HT1080 (cell line): ENCODE results near the gene STAC. TPM values are rescaled to one million over a fixed set of nuclear protein-coding genes. Genes with fewer than 3 reads are reported as not detected.
"Not testable (repeated sequence)": the region's sequence is repeated elsewhere in the genome, so short reads cannot be mapped to it uniquely, and the experiment has no call there.

Experiments used
- DNase-seq: peaks from one replicate; pipeline ENCODE4 v3.0.0-alpha.2; 2015; ENCODE audit warnings: low read depth
- total RNA-seq: library from RNA; depleted of rRNA; stranded (reverse); fragments of >200 nt; shearing (Covaris generic); gene quantifications from 2 replicates; pipeline ENCODE4 v1.2.3, GENCODE V29; 2014

The STAC gene
- total RNA-seq, 1 experiment from 2014 or later = 28.3 TPM

DNA sequence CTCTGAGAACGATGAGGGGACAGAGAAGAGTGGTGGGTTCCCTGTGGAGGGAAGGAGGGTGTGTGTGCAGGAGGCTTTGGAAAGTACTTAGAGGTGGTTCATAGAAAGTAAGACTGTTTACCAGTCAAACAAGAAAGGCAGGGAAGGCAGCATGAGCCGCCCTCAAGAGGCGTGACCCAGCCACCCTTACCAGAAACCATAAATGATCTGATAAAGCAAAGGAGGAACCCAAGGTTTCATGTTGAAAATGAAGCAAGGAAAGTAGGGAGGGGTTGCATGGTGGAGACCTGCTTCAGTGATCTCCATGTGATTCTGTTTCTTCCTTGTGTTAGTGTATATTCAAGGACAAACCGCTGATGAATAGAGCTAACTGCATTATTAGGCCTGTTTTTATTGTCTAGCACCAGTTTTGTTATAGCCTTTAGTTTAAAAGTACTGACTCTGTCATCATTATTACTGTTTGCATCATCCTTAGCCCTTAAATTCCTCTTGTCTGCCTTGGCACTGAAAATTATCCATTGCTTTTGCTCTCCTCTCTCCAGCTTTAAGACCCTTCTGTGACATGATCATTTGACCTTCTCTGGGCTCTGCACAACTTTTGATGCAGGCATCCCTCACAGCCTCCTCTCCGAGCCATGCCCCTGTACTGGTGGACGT lies 96.1 kb downstream of the STAC start:
- no peak for DNase-seq

DNA sequence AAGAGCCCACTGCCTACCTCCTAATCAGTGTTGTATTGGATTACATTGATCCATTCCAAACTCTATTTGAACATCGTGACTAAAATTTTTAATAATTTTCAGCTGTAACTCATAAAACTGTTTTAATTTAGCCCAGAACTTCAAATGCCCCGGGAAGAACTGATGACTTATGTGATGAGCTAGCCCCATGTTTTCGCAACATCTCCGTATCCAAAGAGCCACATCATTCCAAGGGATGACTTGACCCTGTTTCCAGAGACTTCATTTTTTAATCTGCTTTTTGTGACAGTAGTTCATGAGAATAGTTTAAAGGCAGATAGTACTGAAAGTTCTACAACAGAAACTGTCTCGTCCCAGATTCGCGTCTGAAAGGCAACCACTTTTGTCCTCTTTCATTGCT lies 97.4 kb downstream of the STAC start:
- no peak for DNase-seq

GRCh38 chr3:36480911-36481648 lies 100.8 kb downstream of the STAC start:
- DNase-seq = no peak

DNA sequence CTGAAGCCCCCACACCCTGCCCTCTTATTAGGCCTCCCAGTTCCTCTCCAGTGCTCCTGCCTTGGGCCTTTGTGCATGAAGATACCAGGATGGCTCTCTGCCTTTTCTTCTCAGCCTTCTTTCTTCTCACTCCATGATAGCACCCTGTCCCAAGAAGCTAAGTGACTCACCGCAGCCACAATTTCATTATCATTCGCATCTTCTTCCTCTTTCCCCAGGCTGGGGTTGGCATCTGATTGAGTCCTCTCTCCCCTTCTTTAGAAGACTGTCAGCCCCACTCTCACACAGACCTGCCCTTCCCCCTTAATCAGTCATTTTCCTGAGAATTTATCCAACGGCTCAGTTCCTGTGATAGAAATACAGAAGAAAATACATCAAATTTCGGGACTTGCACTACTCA lies 102.0 kb downstream of the STAC start:
- DNase-seq = no peak

GRCh38 chr3:36482880-36483279 lies 102.6 kb downstream of the STAC start:
- DNase-seq = no peak

DNA sequence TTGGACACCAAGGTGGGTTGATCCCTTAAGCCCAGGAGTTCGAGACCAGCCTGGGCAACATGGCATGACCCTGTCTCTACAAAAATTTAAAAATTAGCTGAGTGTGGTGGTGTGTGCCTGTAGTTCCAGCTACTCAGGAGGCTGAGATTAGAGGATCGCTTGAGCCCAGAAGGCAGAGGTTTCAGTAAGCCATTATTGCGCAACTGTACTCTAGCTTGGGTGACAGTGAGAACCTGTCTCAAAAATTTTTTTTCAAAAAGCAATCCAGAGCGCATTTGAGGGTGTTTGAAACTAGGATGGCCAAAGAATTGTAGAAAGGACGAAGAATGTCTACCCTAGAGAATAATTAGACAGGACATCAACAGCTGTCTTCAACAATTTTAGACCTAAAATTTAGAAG lies 103.4 kb downstream of the STAC start:
- DNase-seq = no peak

DNA sequence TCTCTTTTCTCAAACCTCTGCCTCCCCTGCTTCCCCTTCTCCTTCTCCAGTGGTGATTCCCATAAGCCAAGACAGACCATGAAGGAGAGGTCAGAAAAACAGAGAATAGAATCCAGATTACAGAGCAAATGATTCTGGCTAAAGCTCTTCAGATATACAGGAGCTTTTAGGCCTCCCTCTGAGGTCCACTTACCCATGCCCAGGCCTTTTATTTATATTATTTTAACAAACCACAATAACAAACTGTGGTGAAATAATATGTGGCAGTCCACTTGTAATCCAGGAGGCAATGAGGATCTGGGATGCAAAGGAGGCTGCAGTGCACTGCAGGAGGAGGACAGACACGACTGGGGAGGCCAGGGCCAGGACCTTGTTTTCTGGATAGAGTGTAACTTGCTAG lies 104.1 kb downstream of the STAC start:
- DNase-seq = no peak

DNA sequence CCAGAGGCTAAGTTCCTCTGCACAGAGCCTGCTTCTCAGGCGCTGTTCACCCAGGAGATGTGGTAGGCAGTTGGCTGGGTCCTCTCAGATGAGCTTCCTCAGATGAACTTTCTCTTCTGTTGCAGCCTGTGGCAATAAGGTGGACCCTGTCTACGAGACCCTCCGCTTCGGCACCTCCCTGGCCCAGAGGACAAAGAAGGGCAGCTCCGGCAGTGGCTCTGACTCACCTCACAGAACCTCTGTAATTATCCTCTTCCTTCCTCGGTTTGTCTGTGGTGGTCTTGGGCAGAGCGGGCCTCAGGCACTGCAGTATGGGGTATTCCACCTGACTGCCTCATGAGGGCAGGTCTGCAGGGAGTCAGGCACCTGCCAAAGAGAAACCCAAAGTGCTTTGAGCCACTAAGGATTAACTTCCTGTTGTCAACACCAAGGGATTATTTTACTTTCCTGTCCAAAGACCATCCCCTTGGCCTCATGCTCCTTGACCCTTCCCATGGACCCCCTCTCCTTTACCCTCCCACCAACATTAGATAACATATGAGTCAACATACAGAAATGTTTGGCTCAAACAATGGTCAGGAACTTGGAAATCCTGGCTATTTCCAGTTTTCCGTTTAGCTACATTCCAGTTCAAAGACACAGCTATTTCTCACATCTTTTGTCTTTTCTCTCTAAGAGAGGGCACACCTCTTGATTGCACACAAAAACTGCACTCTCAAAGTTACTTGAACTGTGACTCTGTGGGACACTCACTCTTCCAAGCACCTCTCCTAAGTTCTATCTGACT lies 105.9 kb downstream of the STAC start:
- DNase-seq = no peak

DNA sequence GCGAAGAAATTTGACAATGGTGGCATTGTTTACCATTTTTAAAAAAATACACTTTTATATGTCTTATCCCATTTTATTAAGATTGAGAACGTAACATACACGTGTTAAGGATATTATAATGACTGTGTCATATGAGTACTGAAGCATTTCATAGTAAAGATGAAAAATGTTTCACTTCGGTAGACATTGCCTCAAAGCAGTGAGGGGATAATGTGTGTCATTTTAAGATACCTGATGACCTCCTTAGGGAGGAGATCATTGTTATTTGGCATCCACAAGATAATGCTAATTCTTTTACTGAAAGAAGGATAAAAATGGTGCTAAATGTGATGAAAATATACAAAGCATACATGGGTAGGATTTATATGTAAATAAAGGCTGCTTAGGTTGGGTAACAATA lies 107.3 kb downstream of the STAC start:
- DNase-seq = no peak

DNA sequence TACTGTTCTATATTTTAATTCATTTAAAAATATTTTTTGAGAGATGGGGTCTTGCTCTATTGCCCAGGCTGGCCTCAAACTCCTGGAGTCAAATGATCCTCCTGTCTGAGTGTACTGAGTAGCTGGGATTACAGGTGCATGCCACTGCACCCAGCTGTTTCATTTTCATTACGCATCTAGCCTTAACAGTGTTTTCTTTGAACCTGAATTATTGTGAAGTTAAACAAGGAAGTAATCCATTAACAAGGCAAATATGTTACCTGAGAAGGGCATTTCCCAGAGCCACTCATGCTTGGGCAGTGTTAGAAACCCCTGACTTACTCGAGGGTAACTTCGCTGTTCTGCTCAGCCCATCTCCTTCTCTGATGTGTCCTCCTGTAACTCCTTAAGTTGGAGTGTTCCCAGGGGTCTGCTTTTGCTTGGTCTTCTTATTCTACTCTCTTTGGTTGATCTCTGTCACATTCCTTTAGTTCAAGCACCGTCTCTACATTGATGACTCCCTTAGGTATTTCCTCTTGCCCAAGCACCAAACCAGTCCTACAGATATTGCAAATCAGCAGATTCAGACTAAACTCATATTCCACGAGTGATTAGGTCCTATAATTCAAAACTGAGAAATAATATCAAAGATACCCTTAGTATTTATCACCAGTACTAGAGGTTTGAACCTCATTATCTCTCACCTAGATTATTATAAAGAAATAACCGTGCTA lies 107.9 kb downstream of the STAC start:
- DNase-seq = no peak

DNA sequence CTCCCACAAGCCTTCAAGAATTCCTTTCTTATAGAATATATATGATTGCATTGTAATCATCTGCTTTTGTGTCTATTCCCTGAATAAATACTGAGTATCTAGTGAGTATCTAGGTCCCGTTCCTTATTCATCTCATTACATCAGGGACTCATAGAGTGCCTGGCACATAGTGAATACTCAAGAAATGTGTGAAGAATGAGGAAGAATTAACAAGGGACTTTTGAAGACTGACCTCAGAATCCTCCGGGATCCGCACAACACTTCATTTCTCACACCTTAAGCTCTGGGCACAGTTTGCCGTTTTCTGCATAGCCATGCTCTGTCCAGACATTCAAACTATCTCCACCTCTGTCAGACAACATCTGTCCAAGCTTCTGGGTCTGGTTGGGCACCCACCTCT lies 108.8 kb downstream of the STAC start:
- no peak for DNase-seq

DNA sequence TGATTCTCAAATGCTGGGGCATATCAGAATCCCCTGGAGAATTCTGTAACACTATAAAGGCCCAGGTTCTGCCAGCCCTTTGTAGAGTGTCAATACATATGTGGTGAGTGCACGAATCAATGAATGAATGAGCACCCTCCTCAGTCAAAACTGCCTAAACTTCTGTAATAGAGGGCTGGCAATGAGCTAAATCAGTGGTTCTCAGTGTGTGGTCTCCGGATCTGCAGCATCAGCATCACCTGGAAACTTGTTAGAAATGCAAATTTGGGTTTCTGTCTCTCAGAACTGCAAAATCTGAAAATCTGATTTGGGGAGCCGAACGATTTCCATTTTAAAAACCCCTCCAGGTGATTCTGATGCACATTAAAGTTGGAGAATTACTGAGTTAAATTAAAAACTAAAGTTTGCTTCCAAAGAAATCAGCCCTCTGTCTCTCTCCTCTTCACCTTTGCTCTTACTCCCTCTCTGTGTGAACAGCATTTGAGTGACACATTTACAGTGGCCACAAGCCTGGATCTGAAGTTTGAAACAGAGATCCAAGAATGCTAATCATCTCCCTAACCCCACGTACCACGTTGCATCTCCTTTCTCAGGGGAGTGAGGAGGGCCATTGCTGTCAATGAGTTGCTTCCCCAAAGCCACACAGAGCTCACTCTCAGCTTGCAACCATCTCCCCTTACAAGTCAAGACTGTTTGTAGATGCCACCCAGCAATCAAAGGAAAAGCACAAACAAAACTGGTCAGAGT lies 109.5 kb downstream of the STAC start:
- DNase-seq = no peak

DNA sequence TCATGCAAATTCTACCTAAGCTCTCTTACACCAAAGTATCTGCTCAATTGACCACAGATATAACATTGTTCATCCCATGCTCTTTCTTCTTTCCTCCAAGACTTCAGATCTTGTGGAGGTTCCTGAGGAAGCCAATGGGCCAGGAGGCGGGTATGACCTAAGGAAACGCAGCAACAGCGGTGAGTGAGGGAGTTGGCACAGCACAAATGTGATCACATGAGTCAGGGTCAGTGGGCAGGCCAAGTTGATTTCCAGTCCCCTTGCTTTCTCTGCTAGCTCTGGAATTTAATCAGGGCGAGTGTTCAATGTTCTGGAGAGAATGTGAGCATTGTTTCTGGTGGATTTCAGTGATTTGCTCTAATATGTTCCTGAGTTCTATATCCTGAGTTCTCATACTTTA lies 112.7 kb downstream of the STAC start:
- DNase-seq = no peak

- peak; percentile 17 for DNase-seq
These were observed 114.3 kb downstream of the STAC start for GRCh38 chr3:36494461-36495109.

DNA sequence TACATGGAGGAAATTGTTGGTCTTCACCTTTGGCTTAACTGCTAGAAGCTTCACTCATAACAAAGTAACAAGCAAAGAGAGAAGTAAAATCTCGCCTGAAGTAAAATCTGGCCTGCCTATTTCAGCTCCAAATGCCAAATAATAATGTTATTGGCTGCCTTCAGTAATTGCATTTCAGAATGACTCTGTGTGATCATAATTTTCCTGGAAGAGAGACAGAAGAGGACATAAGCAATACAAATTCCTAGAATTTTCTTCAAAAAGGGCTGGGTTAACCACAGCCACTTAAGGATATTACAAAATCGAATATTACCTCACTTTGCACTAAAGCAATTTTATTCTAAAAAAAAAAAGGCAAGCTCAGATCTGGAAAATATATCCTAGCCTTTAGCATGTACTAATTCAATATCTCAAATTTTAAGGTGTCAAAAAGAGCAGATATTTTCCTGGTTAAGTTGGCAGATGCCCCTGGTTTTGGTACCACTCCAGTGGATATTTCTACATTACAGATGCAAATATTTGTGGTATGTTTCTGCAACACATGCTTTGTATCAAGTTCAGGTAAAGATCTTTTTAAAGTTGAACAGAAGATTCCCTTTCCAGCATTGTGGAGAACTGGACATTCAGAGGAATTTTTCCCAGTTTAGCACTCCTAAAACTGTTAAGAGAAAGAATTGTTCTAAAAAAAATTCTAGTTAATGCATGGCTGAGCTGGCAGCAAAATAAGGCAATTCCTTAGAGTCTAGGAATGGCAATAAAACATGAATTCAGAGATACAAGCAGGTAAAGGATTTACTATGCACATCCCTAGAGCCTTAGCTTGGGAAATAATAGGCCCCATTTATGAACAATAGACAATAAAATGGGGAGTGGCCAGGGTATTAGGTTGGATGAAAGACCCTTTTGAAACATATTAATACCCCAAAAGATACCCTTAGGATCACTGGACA lies 116.7 kb downstream of the STAC start:
- DNase-seq = no peak

- DNase-seq = not testable (repeated sequence)
These were observed 119.7 kb downstream of the STAC start for GRCh38 chr3:36500053-36500452.

- no peak for DNase-seq
These were observed 121.3 kb downstream of the STAC start for GRCh38 chr3:36501616-36502015.

- DNase-seq = no peak
These were observed 125.1 kb downstream of the STAC start for GRCh38 chr3:36505393-36505792.

DNA sequence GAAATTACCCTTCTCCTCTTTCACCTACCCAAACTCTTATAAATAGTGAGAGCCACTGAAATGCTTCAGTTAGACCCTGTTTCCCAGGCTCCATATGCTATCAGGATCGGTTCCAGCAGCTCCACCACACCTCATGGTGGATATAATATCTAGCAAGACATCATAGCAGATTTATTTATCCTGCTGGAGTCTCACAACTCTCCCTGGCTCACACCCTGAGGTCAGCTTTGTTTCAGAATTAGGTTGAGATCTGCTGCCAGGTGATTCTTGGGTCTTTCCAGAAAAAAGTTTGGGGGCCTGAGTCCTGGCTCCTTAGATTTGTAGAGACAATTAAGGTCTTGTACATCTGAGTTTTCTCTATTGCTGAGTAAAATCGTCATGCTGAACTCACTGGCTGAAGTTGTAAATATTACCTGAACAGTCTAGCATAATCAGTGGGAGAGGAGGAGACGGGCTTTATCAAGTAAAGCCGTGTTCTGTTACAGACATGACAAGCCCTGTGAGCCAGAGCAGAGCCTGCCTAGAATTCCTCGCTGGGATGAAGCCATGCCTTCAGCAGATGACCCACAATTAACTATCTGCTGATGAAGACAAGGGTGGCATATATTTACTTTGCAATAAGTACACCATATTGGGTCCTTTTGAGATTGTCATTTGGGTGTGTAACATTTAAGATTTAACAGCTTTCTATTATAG lies 131.6 kb downstream of the STAC start:
- no peak for DNase-seq
